HCT116 (cell line): ENCODE data around the gene PIP4K2A. TPM values are rescaled to one million over a fixed set of nuclear protein-coding genes. Genes with fewer than 3 reads are reported as not detected.

ENCODE experiments used
- ATAC-seq: fragments of 200-7000 bp; cut with Tn5 transposase; 2 replicates; pipeline ENCODE4 v1.9.1; 2020; ENCODE audit warnings: mild to moderate bottlenecking, moderate library complexity
- BruUV-seq: library from RNA; stranded (reverse); fragments of 400-500 nt; replicated peaks from 2 replicates; lab custom pipeline; 2021; lab: Mats Ljungman, UMichigan
- CTCF ChIA-PET: fragments of 300-600 bp; sonication (Branson Sonifier 250); formaldehyde crosslinking; loops from one replicate; lab custom pipeline; 2021; ENCODE audit warnings: antibody characterized with exemption; lab: Charles Lee
- POLR2A ChIA-PET: fragments of 300-600, 350-600 bp; sonication (Branson Sonifier 250); formaldehyde crosslinking; loops from one replicate; lab custom pipeline; 2021; ENCODE audit warnings: antibody characterized with exemption; lab: Charles Lee
- RAD21 ChIA-PET, 2 experiments: fragments of 300-600 bp; sonication (Branson Sonifier 250); formaldehyde crosslinking; loops; one replicate each; lab custom pipeline; 2023; ENCODE audit warnings: low total read pairs in 2 of 2; ENCODE audit not compliant: uncharacterized antibody in 2 of 2, unreplicated experiment in 2 of 2, low non-redundant PET in 1 of 2; lab: Charles Lee
- DNase-seq: peaks from one replicate; pipeline ENCODE4 v3.0.0-alpha.2; 2010; ENCODE audit warnings: low read depth, low spot score
- H2AFZ ChIP-seq: fragments of 200-600 bp; shearing (Covaris generic), sonication (generic); 2 replicates; pipeline ENCODE4 v1.6.1; 2017; ENCODE audit warnings: low read depth, mixed run types, mixed read lengths, antibody characterized with exemption, low read length; ENCODE audit not compliant: poor library complexity, severe bottlenecking
- H3K27ac ChIP-seq: 2 replicates; pipeline ENCODE4 v1.5.1; 2012; ENCODE audit warnings: low read depth, low read length
- H3K27me3 ChIP-seq: fragments of 200-600 bp; sonication (generic); 2 replicates; pipeline ENCODE4 v1.6.1; 2016; ENCODE audit warnings: mixed run types, low read length, mixed read lengths; ENCODE audit not compliant: insufficient read depth
- H3K36me3 ChIP-seq, 2 experiments: fragments of 200-500 bp in 1 of 2; fragments of 200-600 bp in 1 of 2; sonication (Bioruptor generic) in 1 of 2; sonication (generic) in 1 of 2; 2 replicates each; pipeline versions ENCODE4 v1.5.1 to v1.6.1; 2014 to 2016; ENCODE audit warnings: low read length in 2 of 2, inconsistent platforms in 1 of 2, mixed read lengths in 1 of 2, mixed run types in 1 of 2; ENCODE audit not compliant: insufficient read depth in 2 of 2, control insufficient read depth in 1 of 2
- H3K4me1 ChIP-seq, 2 experiments: fragments of 200-600 bp in 1 of 2; sonication (generic) in 1 of 2; 2 replicates each; pipeline versions ENCODE4 v1.5.1 to v1.6.1; 2012 to 2017; ENCODE audit warnings: low read length in 2 of 2, inconsistent platforms in 1 of 2, mild to moderate bottlenecking in 1 of 2, mixed read lengths in 1 of 2, mixed run types in 1 of 2, moderate library complexity in 1 of 2; ENCODE audit not compliant: insufficient read depth in 2 of 2, control insufficient read depth in 1 of 2
- H3K4me2 ChIP-seq: fragments of 200-600 bp; sonication (generic); 2 replicates; pipeline ENCODE4 v1.6.1; 2017; ENCODE audit warnings: mixed run types, low read length, mixed read lengths
- H3K4me3 ChIP-seq, 2 experiments: fragments of 200-600 bp in 1 of 2; sonication (generic) in 1 of 2; replicated peaks in 1 of 2; 2 replicates each; pipeline ENCODE4 v1.5.1; 2011 to 2016; ENCODE audit warnings: low read length in 2 of 2, control low read depth in 1 of 2, low read depth in 1 of 2, mild to moderate bottlenecking in 1 of 2, mixed read lengths in 1 of 2, mixed run types in 1 of 2
- H3K79me2 ChIP-seq: fragments of 200-600 bp; sonication (generic); 2 replicates; pipeline ENCODE4 v1.6.1; 2017; ENCODE audit warnings: mild to moderate bottlenecking, mixed run types, low read length, moderate library complexity, mixed read lengths; ENCODE audit not compliant: insufficient read depth
- H3K9ac ChIP-seq: fragments of 200-600 bp; sonication (generic); 2 replicates; pipeline ENCODE4 v1.6.1; 2016; ENCODE audit warnings: low read length, mixed read lengths
- H3K9me2 ChIP-seq: fragments of 200-600 bp; sonication (generic), shearing (Covaris generic); 2 replicates; pipeline ENCODE4 v1.6.1; 2017; ENCODE audit warnings: mixed run types, mild to moderate bottlenecking, moderate library complexity; ENCODE audit not compliant: insufficient read depth
- H3K9me3 ChIP-seq, 2 experiments: fragments of 200-500 bp in 1 of 2; fragments of 200-600 bp in 1 of 2; sonication (Bioruptor generic) in 1 of 2; sonication (generic) in 1 of 2; 2 replicates each; pipeline ENCODE4 v1.6.1; 2014 to 2017; ENCODE audit warnings: low read length in 2 of 2, mixed read lengths in 2 of 2, inconsistent platforms in 1 of 2, low read depth in 1 of 2, mild to moderate bottlenecking in 1 of 2, mixed run types in 1 of 2, moderate library complexity in 1 of 2; ENCODE audit not compliant: control insufficient read depth in 1 of 2, insufficient read depth in 1 of 2
- H4K20me1 ChIP-seq: fragments of 200-600 bp; sonication (generic), shearing (Covaris generic); 2 replicates; pipeline ENCODE4 v1.6.1; 2017; ENCODE audit warnings: mixed run types, mild to moderate bottlenecking, moderate library complexity; ENCODE audit not compliant: insufficient read depth
- ATF3 ChIP-seq: IDR thresholded peaks from 2 replicates; pipeline ENCODE4 v1.6.1; 2012
- CEBPB ChIP-seq: IDR thresholded peaks from 2 replicates; pipeline ENCODE4 v1.6.1; 2012; ENCODE audit warnings: low read depth
- EGR1 ChIP-seq: IDR thresholded peaks from 2 replicates; pipeline ENCODE4 v1.6.1; 2012; ENCODE audit warnings: low read depth
- EZH2phosphoT487 ChIP-seq: fragments of 200-600 bp; IDR thresholded peaks from 2 replicates; pipeline ENCODE4 v1.6.1; 2018; ENCODE audit warnings: antibody characterized with exemption, borderline replicate concordance
- MAX ChIP-seq: IDR thresholded peaks from 2 replicates; pipeline ENCODE4 v1.6.1; 2012
- POLR2AphosphoS5 ChIP-seq: IDR thresholded peaks from 2 replicates; pipeline ENCODE4 v1.6.1; 2011; ENCODE audit warnings: mild to moderate bottlenecking, low read depth, low read length, moderate library complexity
- SIN3A ChIP-seq: IDR thresholded peaks from 2 replicates; pipeline ENCODE4 v1.6.1; 2012; ENCODE audit warnings: low read depth
- SP1 ChIP-seq: IDR thresholded peaks from 2 replicates; pipeline ENCODE4 v1.6.1; 2012; ENCODE audit warnings: low read depth
- SRF ChIP-seq: IDR thresholded peaks from 2 replicates; pipeline ENCODE4 v1.6.1; 2012; ENCODE audit warnings: low read depth
- ZBTB33 ChIP-seq: IDR thresholded peaks from 2 replicates; pipeline ENCODE4 v1.6.1; 2011; ENCODE audit warnings: mild to moderate bottlenecking, low read length, moderate library complexity; ENCODE audit not compliant: insufficient replicate concordance; ENCODE audit errors: extremely low read depth
- ZNF274 ChIP-seq: fragments of 200-500 bp; sonication (Bioruptor generic); IDR thresholded peaks from 2 replicates; pipeline ENCODE4 v1.6.1; 2014; ENCODE audit warnings: mild to moderate bottlenecking, low read depth, low read length, inconsistent platforms
- intact Hi-C: fragments of 100-400 bp; cut with micrococcal nuclease; formaldehyde crosslinking; loops from 2 replicates; pipeline ENCODE4 v1.10.0; 2022
- total RNA-seq: library from RNA; stranded (reverse); gene quantifications from one replicate; pipeline ENCODE4 v1.2.1, GENCODE V29; 2021; ENCODE audit not compliant: unreplicated experiment

PIP4K2A gene
- total RNA-seq, 1 experiment from 2014 or later = 41.9 TPM

- no peaks in the 10 kb centered on the region for H3K27me3 ChIP-seq
- CTCF ChIA-PET = no interaction called here
- intact Hi-C loops = no loop called here
- BruUV-seq = no TSS peak
- H3K9ac ChIP-seq = no peak overlapping the region
- no peaks in the 10 kb centered on the region for H4K20me1 ChIP-seq
- H3K9me3 ChIP-seq = no peaks in the 10 kb centered on the region
- TF ChIP-seq SRF = no peak
- TF ChIP-seq ZNF274 = no peak
- TF ChIP-seq ZBTB33 = no peak
- no peak for TF ChIP-seq SIN3A
- TF ChIP-seq MAX = no peak
- TF ChIP-seq EGR1 = no peak
- TF ChIP-seq EZH2phosphoT487 = no peak
- TF ChIP-seq POLR2AphosphoS5 = no peak
- no peak for TF ChIP-seq SP1
- TF ChIP-seq CEBPB = no peak
- TF ChIP-seq ATF3 = no peak
- no peak overlapping the region for H2AFZ ChIP-seq
- RAD21 ChIA-PET = no interaction called here
- H3K36me3 ChIP-seq = peaks cover 11 to 24% of the 10 kb centered on the region in 2 experiments; a peak in 2 of 4 replicates
- H3K79me2 ChIP-seq = peaks cover 18% of the 10 kb centered on the region
- H3K4me3 ChIP-seq = no peak overlapping the region
- POLR2A ChIA-PET = no interaction called here
- H3K9me2 ChIP-seq = no peaks in the 10 kb centered on the region
- no peaks in the 10 kb centered on the region for H3K4me1 ChIP-seq
- DNase-seq (no peak), ATAC-seq (no peak)
- H3K4me2 ChIP-seq = no peak overlapping the region
- H3K27ac ChIP-seq = no peak overlapping the region
Observed at GRCh38 chr10:22570733-22571430, 143.5 kb downstream of the PIP4K2A start.
